ENCODE results near the gene GABARAP.

GABARAP gene

DNA sequence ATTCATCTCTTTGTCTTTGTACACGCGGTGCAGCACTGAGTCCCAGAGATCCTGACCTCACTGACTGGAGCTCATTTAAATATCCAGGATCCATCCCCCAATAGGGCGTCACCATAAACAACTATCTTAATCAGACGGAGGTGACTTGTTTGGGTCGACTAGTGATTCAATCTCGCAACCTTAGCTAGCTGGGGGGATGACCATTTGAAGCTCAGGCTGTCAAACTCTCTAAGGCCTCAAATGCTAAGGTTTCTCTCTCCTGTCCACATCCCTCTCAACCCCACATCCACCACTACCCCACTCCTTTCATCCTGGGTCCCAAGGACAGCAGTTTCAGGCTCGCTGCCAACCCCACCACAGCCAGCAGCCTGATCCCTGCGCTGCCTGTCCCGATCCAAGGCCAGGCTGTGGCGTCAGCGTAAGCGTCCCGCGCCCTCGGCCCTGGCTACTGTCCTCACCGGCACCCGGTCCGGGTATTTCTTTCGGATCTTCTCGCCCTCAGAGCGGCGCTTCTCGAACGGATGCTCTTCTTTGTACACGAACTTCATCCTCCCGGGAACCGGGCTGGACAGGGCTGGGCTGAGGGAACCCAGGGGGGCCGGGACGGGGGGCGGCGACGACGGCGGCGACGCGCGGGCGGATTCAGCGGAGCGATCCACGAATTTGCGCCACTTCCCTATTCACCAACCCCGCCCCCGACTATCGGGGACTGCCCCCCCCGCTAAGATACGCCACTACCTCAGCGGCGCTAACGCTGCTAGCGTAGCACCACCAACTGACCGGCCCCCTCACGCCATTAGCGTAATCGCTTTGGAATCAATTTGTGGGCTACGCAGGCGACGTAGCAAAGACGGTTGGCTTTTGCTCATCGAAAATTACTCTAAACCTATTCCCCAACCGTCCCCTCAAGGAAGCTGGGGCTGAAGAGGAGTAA is at the start of gene GABARAP:
Gene GABARAP, minus strand, starts transcription at position 667 of the 934 bp plus-strand sequence. Its CDS starts 119 bp downstream, at position 548.
- peak; percentile 86 for DNase-seq (ENCODE audit: low read depth)

DNA sequence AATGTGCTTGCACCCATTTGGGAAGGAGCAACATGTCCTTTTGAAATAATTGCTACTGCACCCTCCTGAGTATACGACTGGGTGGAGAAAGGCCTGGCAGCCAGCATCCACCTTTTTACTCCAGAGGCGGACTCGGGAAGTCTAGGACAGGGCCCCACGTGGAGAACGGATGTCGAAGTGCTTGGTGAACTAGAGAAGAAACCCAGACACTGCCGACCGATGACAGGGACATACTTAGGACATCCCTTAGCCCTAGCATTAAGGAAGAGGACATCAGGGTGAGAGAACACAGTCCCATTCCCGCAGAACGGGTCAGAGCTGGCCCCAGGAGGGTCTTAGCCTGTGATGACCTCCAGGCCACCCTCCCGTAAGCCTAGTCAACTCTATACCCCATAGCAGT is 48.4 kb upstream of the GABARAP start:
- DNase-seq (ENCODE audit: low read depth) = no peak

DNA sequence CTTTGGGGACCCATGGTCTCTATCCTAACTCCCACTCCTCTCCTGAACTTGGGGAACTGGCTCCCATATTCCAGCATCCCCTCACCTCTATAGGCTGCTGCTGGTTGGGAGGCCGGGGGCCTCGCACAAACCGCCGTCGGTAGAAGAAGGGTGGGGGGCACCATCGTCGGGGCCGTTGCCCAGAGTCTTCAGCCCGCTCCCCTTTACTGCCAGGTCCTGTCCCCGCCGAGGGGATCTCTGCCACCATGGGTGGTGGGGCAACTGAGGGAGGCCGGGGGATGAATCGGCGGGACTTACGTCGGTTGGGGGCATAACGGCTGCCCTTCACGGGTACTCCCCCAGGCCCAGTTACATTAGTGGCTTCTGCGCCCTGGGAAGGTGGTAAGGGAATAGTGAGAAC is 47.9 kb upstream of the GABARAP start:
- no peak for DNase-seq (ENCODE audit: low read depth)

DNA sequence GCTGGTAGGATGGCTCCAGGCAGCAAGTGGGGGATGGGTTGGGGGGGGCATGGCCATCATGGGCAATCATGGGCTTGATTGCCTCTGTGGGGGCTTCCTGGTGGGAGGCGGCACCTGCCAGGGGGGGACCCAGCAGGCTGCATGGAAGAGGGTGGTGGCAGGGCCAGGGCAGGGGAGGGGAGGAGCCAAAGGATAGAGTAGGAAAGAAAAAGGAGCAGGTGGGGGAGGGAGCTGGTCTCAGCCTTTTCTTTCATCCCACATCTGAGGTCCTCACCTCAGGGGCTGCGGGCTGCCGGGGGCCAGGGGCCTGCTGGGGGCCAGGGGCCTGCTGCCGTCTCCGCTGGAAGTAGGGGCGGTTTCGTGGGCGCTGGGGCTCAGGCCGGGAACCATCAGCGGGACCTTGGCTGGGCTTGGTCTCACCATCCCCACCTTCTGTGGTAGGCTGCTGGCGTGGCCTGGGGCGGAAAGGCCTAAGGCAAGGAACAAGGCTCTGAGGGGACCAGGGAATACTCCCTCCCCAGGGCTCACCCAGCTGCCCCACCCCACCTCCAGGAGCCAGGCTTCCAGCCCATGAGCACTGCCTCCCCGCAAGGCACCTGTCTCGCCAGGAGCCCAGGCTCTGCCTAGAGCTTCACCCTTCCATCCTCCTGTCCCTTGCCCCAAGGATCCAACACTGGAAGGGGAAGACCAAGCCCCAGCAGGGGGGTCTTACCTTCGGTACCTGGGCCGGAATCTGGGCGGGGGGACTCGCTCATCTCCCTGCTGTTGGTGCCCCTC is 47.2 kb upstream of the GABARAP start:
- no peak for DNase-seq (ENCODE audit: low read depth)

DNA sequence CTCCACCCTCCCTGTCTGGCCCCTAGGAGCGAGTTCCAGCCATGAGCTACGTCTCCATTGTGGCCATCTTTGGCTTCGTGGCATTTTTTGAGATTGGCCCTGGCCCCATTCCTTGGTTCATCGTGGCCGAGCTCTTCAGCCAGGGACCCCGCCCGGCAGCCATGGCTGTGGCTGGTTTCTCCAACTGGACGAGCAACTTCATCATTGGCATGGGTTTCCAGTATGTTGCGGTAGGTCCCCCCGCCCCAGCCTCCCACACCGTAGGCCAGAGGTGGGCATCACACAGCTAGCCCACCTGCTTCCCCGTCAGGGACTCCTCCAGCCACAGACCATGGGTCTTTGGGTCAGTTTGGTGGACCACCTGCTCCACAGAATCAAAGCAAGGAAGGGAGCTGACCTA is 43.4 kb upstream of the GABARAP start:
- DNase-seq (ENCODE audit: low read depth) = no peak

DNA sequence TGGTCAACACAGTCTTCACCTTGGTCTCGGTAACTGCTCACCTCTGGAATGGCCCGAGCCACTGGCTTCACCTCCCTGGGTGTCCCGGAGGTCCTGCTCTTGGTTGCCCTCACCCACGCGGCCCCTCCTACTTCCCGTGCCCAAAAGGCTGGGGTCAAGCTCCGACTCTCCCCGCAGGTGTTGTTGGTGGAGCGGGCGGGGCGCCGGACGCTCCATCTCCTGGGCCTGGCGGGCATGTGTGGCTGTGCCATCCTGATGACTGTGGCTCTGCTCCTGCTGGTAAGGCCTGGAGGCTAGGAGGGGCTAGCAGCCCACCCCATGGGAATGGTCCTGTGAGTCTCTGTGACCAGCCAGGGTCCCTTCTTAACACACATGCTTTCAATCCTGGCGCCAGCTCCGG is 42.7 kb upstream of the GABARAP start:
- DNase-seq (ENCODE audit: low read depth) = no peak

DNA sequence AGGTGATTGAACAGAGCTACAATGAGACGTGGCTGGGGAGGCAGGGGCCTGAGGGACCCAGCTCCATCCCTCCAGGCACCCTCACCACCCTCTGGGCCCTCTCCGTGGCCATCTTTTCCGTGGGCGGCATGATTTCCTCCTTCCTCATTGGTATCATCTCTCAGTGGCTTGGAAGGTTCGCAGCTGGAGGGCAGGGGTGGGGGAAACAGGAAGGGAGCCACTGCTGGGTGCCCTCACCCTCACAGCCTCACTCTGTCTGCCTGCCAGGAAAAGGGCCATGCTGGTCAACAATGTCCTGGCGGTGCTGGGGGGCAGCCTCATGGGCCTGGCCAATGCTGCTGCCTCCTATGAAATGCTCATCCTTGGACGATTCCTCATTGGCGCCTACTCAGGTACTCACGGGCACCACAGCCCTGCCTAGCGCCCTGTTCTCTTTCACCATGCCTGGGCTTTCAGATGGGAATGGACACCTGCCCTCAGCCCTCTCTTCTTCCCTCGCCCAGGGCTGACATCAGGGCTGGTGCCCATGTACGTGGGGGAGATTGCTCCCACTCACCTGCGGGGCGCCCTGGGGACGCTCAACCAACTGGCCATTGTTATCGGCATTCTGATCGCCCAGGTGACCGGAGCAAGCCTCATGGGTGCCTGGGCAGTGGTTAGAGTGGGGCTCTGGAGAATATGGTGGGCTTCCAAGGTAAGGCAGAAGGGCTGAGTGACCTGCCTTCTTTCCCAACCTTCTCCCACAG is 41.4 kb upstream of the GABARAP start:
- no peak for DNase-seq (ENCODE audit: low read depth)

DNA sequence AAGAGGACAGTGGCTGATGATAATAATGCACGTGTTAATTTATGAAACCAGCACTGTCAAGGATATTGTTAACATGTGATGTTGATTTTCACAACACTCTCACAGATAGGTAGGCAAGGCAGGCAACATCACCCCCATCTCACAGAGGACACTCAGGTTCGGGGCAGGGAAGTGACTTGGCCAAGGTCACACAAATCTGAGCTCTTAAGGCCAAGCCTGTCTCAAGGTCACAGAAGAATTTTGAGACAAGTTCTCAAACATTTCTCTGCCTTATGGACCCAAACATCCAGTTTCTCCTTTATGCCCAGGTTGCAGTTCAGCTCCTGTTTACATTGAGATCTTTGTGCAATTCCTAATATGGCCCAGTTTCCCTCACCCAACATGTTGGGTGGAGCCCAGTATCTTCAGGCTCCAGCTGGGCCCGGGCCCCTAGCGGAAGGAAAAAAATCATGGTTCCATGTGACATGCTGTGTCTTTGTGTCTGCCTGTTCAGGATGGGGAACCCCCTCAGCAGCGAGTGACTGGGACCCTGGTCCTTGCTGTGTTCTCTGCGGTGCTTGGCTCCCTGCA is 40.6 kb upstream of the GABARAP start:
- DNase-seq (ENCODE audit: low read depth) = no peak

DNA sequence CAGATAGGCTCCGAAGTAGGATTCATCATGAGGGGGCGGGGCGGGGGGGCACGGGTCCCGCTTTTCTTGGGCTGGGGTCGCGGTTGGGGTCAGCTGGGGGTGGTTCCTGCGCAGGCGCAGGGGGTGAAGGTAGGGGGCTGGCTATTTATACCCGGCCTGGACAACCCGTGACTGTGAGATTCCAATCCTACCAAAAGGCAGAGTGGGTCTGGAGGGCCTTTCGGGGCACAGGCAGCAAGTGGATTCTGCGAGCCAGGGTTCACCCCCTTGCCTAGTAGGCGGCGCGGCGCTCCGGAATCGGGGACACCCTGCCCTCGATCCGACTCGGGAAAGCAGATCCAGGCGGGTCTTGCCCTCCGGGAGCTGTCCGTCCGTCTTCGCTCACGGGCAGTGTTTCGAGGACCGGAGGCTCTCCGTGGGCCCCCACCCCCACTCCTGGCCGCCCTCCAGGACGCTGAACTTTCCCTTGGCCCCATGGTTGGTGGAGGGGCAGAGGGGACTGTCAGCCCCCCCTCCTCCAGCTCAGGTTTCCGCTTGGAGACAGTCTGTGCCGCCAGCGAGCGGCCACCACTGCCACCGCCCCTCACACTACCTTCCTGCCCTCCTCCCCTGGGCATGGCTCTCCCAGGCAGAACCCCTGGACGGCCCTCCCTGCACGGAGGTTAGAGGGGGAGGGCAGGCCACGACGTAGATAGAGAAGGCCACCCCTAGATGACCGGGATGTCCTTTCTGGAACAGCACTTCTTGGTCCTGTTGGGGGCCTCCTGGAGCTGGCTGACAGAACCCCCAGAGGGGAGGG is 39.9 kb upstream of the GABARAP start:
- DNase-seq (ENCODE audit: low read depth) = no peak

DNA sequence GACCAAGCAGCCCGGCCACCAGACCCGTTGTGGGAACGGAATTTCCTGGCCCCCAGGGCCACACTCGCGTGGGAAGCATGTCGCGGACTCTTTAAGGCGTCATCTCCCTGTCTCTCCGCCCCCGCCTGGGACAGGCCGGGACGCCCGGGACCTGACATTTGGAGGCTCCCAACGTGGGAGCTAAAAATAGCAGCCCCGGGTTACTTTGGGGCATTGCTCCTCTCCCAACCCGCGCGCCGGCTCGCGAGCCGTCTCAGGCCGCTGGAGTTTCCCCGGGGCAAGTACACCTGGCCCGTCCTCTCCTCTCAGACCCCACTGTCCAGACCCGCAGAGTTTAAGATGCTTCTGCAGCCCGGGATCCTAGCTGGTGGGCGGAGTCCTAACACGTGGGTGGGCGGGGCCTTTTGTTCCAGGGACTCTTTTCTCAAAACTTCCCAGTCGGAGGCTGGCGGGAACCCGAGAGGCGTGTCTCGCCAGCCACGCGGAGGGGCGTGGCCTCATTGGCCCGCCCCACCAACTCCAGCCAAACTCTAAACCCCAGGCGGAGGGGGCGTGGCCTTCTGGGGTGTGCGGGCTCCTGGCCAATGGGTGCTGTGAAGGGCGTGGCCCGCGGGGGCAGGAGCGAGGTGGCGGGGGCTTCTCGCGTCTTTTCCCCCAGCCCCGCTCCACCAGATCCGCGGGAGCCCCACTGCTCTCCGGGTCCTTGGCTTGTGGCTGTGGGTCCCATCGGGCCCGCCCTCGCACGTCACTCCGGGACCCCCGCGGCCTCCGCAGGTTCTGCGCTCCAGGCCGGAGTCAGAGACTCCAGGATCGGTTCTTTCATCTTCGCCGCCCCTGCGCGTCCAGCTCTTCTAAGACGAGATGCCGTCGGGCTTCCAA is 39.1 kb upstream of the GABARAP start, which contains the start of gene SLC2A4:
Gene SLC2A4, plus strand, starts transcription at position 645 of the 879 bp plus-strand sequence. Its CDS starts 217 bp downstream, at position 862.
- DNase-seq (ENCODE audit: low read depth) = peak; percentile 82

DNA sequence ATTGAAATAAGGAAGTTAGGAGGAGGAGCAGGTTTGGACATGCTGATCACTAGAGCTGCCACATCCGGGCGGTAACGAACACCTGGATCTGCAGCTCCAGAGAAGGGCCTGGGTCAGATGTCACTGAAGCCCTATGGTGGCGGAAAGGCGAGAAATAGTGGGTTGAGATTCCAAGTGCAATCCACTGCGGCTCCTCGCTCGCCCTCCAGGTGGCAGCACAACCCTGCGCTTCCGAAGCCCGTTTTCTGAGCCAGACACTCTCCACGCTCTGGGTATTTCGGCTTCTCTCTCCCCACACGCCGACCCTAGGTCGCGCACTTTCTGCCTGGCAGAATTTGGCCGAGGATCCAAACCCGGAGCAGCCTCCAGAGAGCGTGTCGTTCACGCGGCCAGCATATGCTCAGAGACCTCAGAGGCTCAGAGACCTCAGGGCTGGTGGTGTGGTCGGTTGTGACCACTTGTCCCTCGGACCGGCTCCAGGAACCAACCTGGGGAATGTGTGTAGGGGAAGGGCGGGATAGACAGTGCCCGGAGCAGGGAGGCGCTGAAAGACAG is 38.3 kb upstream of the GABARAP start:
- peak; percentile 71 for DNase-seq (ENCODE audit: low read depth)

DNA sequence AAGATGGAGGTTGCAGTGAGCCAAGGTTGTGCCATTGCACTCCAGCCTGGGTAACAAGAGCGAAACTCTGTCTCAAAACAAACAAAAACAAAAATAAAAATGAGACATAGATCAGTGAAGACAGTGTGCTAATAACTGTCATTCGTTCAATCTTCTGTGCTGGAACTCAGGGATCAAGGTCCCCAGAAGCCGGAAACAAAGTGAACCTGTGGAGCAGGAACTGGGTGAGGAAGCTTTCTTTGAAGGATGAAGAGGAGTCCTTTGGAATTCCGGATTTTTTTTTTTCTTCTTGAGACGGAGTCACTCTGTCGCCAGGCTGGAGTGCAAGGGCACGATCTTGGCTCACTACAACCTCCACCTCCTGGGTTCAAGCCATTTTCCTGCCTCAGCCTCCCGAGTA is 37.2 kb upstream of the GABARAP start:
- no peak for DNase-seq (ENCODE audit: low read depth)

DNA sequence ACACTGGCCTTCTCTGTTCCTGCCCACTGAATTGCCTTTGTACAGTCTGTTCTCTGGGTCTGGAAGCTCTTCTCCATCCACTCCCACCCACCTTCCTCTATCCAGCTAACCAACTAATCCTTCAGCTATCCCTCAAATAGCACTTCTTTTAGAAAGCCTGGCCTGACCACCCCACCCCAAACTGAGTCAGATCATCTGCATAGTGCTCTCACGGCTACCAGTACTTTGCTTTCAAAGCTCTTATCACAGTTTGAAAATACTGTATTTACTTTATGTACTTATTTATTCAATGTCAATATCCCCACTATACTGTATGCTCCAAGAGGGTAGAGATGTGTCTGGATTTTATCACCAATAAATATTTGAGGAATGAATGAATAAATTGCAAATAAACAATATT is 24.5 kb upstream of the GABARAP start:
- DNase-seq (ENCODE audit: low read depth) = no peak

DNA sequence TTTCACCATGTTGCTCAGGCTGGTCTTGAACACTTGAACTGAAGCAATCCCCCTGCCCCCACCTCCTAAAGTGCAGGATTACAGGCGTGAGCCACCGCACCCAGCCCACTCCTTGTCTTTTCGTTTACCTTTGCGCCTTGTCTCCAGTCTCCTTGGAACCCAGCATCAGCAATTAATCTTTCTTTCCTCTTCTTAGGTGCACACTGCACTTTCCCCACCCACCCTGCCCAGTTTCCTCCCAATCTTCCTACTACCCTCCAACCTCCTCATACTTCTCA is 21.5 kb upstream of the GABARAP start:
- no peak for DNase-seq (ENCODE audit: low read depth)

DNA sequence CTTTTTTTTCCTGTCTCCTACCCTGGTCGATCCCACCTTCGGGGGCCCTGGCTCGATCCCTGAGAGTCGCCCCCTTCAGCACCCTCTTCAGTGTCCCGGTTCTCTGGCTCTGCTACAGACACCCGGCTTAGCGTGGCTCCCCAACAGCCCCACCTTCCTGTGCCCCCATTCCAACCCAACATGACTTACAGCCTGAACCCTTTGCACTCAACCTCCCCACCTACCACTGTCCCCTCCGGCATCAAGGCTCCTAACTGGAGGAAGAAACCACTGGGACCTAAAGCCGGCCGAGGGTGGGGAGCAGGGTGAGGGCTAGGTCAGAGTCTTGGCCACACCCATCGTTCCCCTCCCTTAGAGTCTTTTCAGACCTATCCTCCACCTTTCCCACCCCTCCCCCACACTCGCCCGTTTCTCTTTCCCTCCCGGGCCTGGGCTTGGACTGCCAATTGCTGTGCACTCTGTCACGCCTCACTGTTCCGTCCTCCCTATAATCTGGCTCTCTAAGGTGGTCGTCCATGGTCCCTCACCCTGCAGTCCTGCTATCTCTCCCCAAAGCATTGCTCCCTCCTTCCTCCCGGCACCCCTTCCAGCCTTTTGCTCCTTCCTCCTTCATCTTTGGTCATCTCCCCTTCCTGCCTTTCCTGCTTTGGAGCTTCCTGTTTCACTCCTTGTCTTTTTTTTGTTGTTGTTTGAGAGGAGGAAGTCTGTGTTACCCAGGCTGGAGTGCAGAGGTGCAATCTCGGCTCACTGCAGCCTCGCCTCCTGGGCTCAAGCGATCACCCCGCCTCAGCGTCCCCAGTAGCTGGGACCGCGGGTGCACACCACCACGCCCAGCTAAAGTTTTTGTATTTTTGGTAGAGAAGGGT is 20.9 kb upstream of the GABARAP start:
- no peak for DNase-seq (ENCODE audit: low read depth)

DNA sequence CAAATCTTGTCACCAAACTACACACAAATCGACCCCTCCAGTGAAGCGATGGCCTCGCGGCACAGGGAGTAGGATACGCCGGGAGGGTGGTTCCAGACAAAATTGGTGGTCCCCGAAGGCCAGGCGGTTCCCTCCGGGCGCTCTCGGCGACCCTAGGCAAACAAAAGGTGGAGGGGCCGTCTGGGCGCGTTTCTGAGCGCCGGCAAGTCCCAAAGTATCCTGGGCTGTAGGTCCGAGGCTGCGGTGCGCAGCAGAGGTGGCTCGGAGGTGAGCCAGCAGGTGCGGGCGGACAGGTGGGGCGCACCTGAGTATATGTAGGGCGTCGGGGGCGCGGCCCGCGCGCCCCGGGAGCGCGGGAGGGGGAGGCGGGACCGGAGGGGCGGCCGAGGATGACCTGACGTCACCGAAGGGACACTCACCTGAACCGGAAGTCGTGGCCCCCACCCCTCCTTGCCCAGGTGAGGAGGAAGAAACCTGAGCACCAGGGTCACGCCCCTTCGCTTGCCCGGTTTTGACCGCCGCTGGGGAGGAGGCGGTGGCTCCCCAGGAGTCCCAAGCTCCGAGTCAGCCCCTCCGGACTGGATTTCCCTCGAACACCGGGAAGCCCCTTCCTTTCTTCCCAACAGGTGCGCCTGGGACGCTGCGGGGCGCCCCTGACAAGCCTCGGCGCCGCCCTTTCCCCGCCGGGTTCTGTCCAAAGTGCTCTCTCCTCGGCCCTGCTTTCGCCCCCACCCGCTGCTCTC is 20.1 kb upstream of the GABARAP start, which contains the start of gene CLDN7:
Gene CLDN7, minus strand, starts transcription at position 287 of the 743 bp plus-strand sequence. CDS start 435 bp downstream, outside the sequence.
- DNase-seq (ENCODE audit: low read depth) = no peak

DNA sequence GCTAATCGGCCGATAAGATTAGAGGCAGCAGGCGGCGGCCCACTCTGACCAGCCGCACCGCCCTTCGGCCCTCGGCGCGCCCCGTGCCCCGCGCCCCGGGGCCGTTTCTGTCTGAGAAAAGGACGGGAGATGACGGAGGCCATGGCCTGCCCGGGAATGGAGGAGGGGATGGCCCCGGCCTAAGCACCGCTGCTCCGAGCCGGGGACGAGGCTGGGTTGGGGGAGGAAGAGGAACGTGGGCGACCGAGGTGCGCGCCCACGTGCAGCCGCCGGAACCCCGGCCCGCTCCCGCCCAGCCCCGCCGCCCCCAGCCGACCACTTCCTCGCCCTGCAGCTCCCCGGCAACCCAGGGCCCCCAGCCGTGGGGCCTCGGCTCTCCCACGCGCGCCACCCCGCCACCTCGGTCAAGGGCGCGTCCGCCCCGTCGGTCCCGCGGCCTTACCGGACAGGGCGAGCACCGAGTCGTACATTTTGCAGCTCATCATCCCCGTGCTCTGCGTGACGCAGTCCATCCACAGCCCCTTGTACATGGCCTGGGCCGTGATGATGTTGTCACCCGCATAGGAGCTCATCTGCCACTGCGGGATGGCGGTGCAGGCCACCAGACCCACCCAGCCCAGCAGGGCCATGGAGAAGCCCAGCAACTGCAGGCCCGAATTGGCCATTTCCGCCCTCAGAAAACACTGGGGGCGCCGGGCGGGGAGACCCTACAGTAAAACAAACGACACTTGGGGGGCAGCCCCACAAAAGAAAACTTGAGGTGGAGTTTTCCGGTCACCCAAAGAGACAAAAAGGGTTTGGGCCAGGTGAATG is 19.3 kb upstream of the GABARAP start:
- no peak for DNase-seq (ENCODE audit: low read depth)

All from stimulated activated CD8-positive, alpha-beta memory T cell treated with anti-CD3 and anti-CD28 coated beads, Interleukin-4, amount 100 ng/mL, for 24 hours (primary cell).